GM18873 (cell line): ENCODE data around the gene SEL1L2.

Source experiments
- ATAC-seq: cut with Tn5 transposase; IDR thresholded peaks from one replicate; pipeline ENCODE4 v1.9.1; 2021; ENCODE audit warnings: mild to moderate bottlenecking, moderate library complexity, moderate number of reproducible peaks; ENCODE audit not compliant: unreplicated experiment, low FRiP score

Gene SEL1L2

DNA sequence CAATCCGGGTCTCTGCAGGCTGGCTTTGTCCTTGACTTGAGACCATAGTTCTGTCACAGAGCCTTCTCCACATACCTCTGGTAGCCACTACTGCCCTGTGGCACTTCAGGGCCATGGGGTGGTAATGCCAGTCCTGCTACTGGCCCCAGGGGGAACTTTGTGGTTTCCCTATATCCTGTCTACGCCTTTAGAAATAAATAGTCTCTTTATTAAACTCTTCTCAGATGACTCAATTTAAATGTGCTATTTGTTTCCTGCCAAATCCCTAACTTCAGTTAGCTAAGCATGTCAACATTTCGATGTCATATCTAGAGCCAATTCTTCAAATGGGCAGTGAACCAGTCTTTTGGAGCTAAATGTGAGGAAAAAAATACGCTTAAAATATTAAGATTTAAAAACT is 60.1 kb downstream of the SEL1L2 start:
- no peak for ATAC-seq

GRCh38 chr20:13929836-13930235 is 60.6 kb downstream of the SEL1L2 start:
- ATAC-seq, result no peak

GRCh38 chr20:13928901-13929300 is 61.5 kb downstream of the SEL1L2 start:
- ATAC-seq, result no peak

- ATAC-seq, result no peak
These were observed 63.2 kb downstream of the SEL1L2 start for GRCh38 chr20:13927171-13927570.

GRCh38 chr20:13922241-13922640 is 68.2 kb downstream of the SEL1L2 start:
- ATAC-seq, result no peak

DNA sequence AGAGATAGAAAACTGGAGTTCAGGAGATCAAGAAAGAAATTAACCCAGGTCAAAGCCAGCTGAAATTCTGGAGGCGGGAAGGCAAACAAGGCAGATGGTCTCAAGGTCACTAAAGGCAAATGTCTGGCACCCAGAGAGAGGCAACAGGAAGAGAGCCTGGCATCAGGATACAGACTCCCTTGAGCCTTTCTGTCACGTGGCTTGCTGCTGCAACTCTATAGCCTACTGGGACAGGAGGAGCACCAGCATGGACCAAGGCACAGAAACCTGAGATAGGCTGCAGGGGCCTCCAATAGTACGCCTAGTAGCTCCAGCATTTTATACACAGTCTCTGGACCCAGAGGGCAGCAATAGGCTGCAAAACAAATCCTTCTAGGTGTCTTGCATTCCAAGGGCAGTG is 75.1 kb downstream of the SEL1L2 start:
- no peak for ATAC-seq

DNA sequence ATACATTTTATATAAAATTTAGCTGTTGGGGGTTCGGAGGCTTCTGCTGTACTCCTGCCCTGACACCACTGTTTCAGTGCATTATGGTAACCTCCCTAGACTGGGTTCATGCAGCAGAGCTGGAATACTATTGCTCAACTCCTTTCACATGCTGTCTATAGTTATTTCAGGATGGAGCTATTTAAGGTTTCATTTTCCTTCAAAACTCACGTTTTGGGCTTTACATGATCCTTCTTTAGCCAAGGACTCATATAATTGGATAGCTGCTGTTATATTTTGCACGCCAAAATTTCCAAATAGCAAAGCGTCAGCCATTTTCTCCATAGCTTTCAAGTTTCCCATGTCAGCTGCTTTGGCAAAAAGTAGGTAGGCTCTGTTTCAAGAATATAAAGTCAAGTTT is 76.8 kb downstream of the SEL1L2 start:
- no peak for ATAC-seq

GRCh38 chr20:13913131-13913530 is 77.3 kb downstream of the SEL1L2 start:
- ATAC-seq, result no peak

- no peak for ATAC-seq
These were observed 79.9 kb downstream of the SEL1L2 start for GRCh38 chr20:13910492-13910891.

GRCh38 chr20:13909067-13909466 is 81.3 kb downstream of the SEL1L2 start:
- no peak for ATAC-seq

GRCh38 chr20:13904766-13905165 is 85.6 kb downstream of the SEL1L2 start:
- ATAC-seq, result no peak

GRCh38 chr20:13900496-13900895 is 89.9 kb downstream of the SEL1L2 start:
- ATAC-seq, result no peak

DNA sequence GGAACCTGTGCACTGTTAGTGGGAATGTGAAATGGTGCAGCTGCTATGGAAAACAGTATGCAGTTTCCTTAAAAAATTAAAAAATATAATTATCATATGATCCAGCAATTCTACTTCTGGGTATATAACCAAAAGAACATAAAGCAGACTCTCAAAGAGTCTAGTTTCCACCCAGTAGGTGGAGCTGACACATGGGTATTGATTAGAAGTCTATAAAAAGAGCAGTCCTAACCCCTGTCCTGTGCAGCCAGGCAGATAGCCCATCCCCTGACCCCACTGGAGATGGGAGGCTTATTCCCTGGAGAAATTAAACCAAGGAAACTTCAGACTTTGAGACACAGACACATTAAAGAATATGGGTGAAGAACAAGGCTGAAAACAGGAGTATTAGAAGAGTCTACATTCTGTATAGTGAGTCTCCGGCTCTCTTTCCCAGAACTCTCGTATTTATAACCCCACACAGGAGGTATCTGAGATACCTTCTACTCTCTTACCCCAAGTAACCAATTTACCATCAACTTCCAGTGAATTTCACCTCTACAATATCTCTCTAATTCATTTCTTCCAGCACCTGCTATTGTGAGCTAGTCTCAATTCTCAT is 92.3 kb downstream of the SEL1L2 start:
- ATAC-seq, result no peak

DNA sequence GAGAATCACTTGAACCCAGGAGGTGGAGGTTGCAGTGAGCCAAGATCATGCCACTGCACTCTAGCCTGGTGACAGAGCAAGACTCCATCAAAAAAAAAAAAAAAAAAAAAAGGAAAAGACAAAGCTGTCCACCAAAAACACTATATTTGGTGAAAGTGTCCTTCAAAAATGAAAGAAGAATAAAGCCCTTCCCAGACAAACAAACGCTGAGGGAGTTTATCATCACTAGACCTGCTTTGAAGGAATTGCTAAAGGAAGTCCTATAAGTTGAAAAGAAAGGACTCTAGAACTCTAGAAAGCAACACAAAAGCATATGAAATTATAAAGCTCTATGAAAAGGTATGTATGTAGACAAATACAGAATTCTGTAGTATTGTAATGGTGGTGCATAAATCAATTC is 98.8 kb downstream of the SEL1L2 start:
- no peak for ATAC-seq

DNA sequence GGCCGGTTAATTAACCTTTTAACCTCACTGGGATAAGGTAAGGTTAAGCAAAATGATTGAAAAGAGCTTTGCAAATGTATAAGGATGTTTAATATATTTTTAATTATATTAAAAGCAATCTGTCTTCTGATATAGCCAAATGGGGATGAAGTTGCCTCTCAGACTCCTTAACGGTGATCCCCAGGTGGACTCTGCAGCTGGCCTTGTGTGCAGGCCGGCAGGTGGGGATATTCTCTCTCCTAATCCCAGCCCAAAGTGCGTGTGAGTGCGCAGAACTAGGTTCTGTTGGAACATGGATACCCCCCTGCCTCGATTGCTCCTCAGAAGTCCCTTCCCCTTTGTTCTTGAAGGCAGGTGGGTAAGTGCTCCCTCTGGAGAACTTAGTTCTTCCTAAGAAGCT is 105.6 kb downstream of the SEL1L2 start:
- no peak for ATAC-seq

- ATAC-seq, result no peak
These were observed 107.0 kb downstream of the SEL1L2 start for GRCh38 chr20:13883425-13883824.

DNA sequence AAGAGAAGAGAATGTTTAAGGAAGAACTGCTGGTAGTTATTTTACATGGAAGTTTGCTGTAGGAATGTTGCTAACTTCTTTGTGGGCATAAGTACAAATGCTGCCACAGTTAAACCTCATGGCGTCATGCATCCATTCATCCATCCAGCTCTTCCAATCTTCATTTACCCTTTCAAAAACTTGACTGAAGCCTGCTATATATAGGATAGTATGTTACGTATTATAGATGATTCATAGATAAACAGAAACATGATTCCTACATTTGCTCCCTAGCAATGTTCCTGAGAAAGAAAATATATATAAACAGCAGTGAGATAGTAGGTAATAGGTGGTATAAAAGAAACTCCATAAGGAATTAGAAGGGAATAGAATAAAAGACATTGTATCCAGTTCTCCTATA is 111.8 kb downstream of the SEL1L2 start:
- no peak for ATAC-seq

DNA sequence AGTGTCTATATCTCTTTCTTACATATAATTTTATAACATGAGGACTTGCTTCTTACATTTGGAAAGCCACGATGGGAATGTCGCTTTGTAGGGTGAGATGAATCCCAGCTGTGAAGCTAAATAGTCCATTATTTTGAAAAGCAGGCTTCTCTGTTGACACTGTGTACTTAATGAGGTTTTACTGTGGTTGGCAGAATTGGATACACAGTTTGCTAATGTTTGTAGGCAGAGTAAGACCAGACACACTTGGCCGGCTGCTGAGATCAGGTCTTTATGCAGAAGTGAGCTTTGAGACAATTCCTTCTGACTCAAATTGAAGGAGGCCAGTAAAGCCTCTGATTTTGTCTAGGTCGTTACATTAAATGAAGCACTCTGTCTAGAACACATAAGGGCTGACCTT is 112.6 kb downstream of the SEL1L2 start:
- no peak for ATAC-seq

GRCh38 chr20:13875265-13875811 is 115.1 kb downstream of the SEL1L2 start:
- ATAC-seq, result no peak

DNA sequence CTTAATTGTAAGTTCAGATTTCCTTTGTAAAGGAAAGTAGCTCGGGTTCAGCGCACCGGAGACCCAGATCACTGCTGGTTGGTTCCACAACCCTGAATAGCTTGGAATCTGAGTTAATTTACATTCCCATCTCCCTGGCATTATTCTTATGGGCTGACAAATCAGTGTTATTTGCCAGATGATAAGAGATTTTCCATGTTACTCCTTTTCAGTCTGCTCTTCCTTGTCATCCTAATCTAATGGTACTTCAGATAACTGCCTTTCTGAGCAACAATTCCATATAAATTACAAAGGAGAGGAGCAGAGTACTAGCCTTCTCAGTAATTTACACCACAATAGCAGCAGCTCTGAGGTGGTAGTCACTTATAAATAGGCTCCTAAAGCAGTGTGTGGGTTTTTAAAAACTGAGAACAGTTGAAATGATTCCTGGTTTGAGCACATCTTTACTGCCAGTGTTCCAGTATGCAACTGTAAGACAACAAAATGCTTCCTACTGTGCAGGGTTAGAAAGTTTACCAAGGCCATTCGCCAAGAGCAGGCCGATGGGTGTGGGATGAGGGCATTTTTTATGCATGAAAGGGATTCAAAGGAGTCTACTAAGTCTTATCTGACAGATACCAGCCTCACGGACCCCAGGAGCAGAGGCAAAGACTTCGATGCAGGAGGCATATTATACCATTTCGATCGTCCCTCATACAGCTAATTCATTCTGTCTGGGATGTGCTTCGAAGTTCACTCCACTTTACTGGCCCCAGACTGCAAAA is 115.8 kb downstream of the SEL1L2 start:
- no peak for ATAC-seq

GRCh38 chr20:13873831-13874230 is 116.6 kb downstream of the SEL1L2 start:
- ATAC-seq, result no peak

GRCh38 chr20:13870170-13870748 is 120.2 kb downstream of the SEL1L2 start:
- no peak for ATAC-seq
